Activated CD8-positive, alpha-beta memory T cell treated with anti-CD3 and anti-CD28 coated beads for 1 hour (primary cell): Measurements from ENCODE around the gene CYB5A.

Experiments used
- DNase-seq, 2 donors: peaks; one replicate each; pipeline ENCODE4 v3.0.0-alpha.2; 2020; ENCODE audit warnings: low read depth in 1 of 2; ENCODE audit errors: extremely low read depth in 1 of 2

Gene CYB5A

GRCh38 chr18:74249181-74249968, 42.4 kb downstream of the CYB5A start:
- no peak for DNase-seq

- no peak for DNase-seq
Observed at GRCh38 chr18:74248595-74248994, 43.2 kb downstream of the CYB5A start.

- DNase-seq, result no peak
Observed at GRCh38 chr18:74248189-74248588, 43.6 kb downstream of the CYB5A start.

GRCh38 chr18:74244554-74244953, 47.2 kb downstream of the CYB5A start:
- DNase-seq, result no peak

- no peak for DNase-seq
Observed at GRCh38 chr18:74243127-74243526, 48.6 kb downstream of the CYB5A start.

- DNase-seq, result no peak
Observed at GRCh38 chr18:74242438-74243096, 49.2 kb downstream of the CYB5A start.

GRCh38 chr18:74241970-74242369, 49.8 kb downstream of the CYB5A start:
- no peak for DNase-seq

- no peak for DNase-seq
Observed at GRCh38 chr18:74241426-74241825, 50.3 kb downstream of the CYB5A start.

GRCh38 chr18:74239567-74239966, 52.2 kb downstream of the CYB5A start:
- DNase-seq, result no peak

GRCh38 chr18:74234326-74235171, 57.2 kb downstream of the CYB5A start:
- no peak for DNase-seq

GRCh38 chr18:74233933-74234325, 57.8 kb downstream of the CYB5A start:
- DNase-seq, result no peak

GRCh38 chr18:74230922-74231714, 60.6 kb downstream of the CYB5A start:
- no peak for DNase-seq

- no peak for DNase-seq
Observed at GRCh38 chr18:74229891-74230290, 61.9 kb downstream of the CYB5A start.

GRCh38 chr18:74229005-74229404, 62.8 kb downstream of the CYB5A start:
- no peak for DNase-seq

- DNase-seq, result no peak
Observed at GRCh38 chr18:74228312-74228711, 63.5 kb downstream of the CYB5A start.

- DNase-seq, result no peak
Observed at GRCh38 chr18:74226666-74227065, 65.1 kb downstream of the CYB5A start.

- no peak for DNase-seq
Observed at GRCh38 chr18:74226156-74226555, 65.6 kb downstream of the CYB5A start.

GRCh38 chr18:74225193-74225840, 66.4 kb downstream of the CYB5A start:
- DNase-seq, result no peak

- DNase-seq, result no peak
Observed at GRCh38 chr18:74222710-74223494, 68.9 kb downstream of the CYB5A start.
